ENCODE measurements around the gene LURAP1L. TPM values are rescaled to one million over a fixed set of nuclear protein-coding genes. Genes with fewer than 3 reads are reported as not detected.
"Not testable (repeated sequence)": the region's sequence is repeated elsewhere in the genome, so short reads cannot be mapped to it uniquely, and the experiment has no call there.

Gene LURAP1L
- total RNA-seq, 1 experiment from 2014 or later: 21.5 TPM

- DNase-seq (ENCODE audit: extremely low read depth, low read depth): no peak
Observed at GRCh38 chr9:12854221-12854620, 79.4 kb downstream of the LURAP1L start.

DNA sequence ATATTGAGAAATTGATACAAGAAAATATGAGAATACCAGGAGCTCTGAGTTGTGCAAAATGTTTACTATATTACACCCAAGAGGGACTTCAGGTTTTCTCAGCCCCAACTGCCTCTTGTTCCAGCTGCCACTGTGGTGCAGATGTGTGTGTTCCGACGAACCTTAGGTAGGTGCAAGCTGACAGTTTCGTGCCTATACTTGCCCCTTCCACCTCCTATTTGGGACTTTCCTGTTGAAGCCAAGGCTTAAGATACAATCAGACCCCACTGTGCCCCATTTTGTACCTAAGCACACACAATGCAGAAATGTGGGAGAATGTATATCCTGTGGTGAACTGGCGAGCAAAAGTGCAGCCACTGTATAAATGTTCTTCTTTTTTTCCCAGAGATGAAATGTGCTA, 80.2 kb downstream of the LURAP1L start:
- DNase-seq (ENCODE audit: extremely low read depth, low read depth): no peak

- no peak for DNase-seq (ENCODE audit: extremely low read depth, low read depth)
Observed at GRCh38 chr9:12856603-12857002, 81.8 kb downstream of the LURAP1L start.

DNA sequence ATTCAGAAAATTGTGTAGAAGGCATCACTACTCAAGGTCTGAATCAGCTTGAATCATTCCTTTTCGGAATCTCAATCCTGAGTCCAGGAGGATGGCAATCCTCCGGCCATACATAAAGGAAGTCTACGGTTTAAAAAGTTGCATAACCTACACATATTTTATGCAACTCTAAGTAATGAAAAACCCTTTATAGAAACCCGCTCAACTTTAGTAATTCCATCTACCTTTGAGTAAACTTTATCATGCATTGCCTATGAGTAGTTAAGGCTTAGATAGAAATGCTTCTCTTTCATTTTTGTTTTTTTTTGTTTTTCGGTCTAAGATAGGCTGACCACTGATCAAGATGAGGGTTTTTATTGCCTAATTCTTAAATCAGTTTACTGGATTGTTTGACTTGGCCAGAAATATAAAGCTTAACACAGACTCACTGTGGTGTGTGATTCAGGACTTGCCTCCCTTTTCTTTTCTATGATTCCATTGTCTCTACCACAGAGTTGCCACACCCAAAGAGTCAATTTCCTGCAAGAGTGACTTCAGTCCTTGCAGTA, 85.0 kb downstream of the LURAP1L start:
- DNase-seq (ENCODE audit: extremely low read depth, low read depth): peak; percentile 78

DNA sequence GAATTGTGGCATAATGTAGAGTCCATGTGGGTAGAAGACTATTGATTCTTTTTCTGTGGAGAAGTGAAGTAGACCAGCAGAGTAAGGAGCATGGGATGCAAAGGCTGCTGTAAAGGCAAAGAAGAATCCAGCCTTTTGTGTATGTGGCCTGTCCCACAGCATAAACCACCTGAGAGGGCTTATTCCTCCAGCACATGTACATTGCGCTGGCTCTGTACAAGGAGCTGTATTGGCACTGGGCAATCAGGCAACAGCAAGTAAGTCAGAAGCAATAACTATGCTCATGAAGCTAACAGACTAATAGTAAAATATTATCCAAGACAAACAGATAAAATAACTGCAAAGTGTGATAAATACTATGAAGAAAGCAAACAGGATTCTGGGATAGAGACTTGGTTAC, 86.2 kb downstream of the LURAP1L start:
- DNase-seq (ENCODE audit: extremely low read depth, low read depth): no peak

- no peak for DNase-seq (ENCODE audit: extremely low read depth, low read depth)
Observed at GRCh38 chr9:12862611-12863410, 88.0 kb downstream of the LURAP1L start.

DNA sequence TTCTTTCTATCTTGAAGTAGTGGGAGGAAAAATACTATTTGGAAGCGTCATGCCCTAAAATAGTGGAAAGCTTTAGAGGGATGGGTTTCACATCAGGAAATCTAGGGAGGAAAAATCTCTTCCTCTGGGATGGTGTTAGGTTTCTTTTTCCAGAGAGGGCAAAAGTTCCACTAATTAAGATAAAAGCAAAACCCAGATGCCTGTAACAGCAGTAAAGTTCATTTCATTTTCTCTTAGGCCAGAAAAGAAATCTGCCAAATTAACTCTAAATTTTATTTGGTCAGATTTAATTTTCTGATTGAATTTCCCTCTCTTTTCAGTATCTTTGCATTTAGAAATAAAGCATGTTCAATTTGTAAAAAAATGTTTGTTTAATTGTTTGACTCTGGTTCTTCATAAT, 88.8 kb downstream of the LURAP1L start:
- DNase-seq (ENCODE audit: extremely low read depth, low read depth): no peak

DNA sequence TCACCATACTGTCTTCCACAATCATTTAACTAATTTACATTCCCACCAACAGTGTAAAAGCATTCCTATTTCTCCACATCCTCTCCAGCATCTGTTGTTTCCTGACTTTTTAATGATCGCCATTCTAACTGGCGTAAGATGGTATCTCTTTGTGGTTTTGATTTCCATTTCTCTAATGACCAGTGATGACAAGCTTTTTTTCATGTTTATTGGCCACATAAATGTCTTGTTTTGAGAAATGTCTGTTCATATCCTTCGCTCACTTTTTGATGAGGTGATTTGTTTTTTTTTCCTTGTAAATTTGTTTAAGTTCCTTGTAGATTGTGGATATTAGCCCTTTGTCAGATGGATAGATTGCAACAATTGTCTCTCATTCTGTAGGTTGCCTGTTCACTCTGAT, 90.6 kb downstream of the LURAP1L start:
- DNase-seq (ENCODE audit: extremely low read depth, low read depth): not testable (repeated sequence)

Small RNA genes within 50 kb of the gene (small RNA-seq; reads per million reads assigned to genes)
- gene RN7SL849P: 0 reads per million in 2 experiments

Other genes with a start within 250 kb of the LURAP1L start
- gene TYRP1, start 81.6 kb upstream of the LURAP1L start, total RNA-seq (2014; rRNA removed; shearing (Covaris generic)): 0.38 TPM in 1 of 2 replicates, not detected in the other

Measured in NCI-H460 (cell line).